ENCODE data around the gene LRRFIP1. TPM values are rescaled to one million over a fixed set of nuclear protein-coding genes. Genes with fewer than 3 reads are reported as not detected.
A peak's percentile ranks its signal among the peaks of the same experiment; 100 is the strongest.

The LRRFIP1 gene
- total RNA-seq, 3 donors from 2014 or later (not counting 1 experiment from before 2014, with no cell fraction given), result 163 to 207 (median 188) TPM

- H3K36me3 ChIP-seq (ENCODE audit: control insufficient read depth, insufficient read depth, low read length), result no peaks in the 10 kb centered on the region
- Mint-ChIP-seq H3K4me1 (peaks cover 7 to 34% of the 10 kb centered on the region in 2 donors), H3K27me3 (ENCODE audit: low read depth in 2 of 2) (peaks cover 30 to 42% of the 10 kb centered on the region in 2 donors), H3K27ac (no peak overlapping the region), H3K36me3 (no peaks in the 10 kb centered on the region), H3K9me3 (no peaks in the 10 kb centered on the region), H3K4me3 (peak overlapping the region; percentile 7)
- H3K27me3 ChIP-seq (ENCODE audit: control insufficient read depth, insufficient read depth, low read length), result peaks cover 11% of the 10 kb centered on the region
- peaks cover 22% of the 10 kb centered on the region for H3K4me1 ChIP-seq (ENCODE audit: control insufficient read depth, insufficient read depth, low read length)
- H3K4me3 ChIP-seq (ENCODE audit: low read length), result no peak overlapping the region
- intact Hi-C loops (cut with micrococcal nuclease), result no loop called here
- TF ChIP-seq CTCF (IDR thresholded peaks at IDR 0.05), result no peak
- 73% methylated on average over 8 of the region's 8 CpGs for WGBS (ENCODE audit: insufficient coverage)
- H3K27ac ChIP-seq (ENCODE audit: low read length), result no peak overlapping the region
- no peak for ATAC-seq
- DNase-seq, result no peak
- H3K9me3 ChIP-seq (ENCODE audit: control insufficient read depth, insufficient read depth, low read length), result no peaks in the 10 kb centered on the region
Measured at GRCh38 chr2:237629739-237630138, 2.4 kb downstream of the LRRFIP1 start.

GRCh38 chr2:237630216-237631000, 3.0 kb downstream of the LRRFIP1 start:
- no peak overlapping the region for H3K4me3 ChIP-seq (ENCODE audit: low read length)
- H3K4me1 ChIP-seq (ENCODE audit: control insufficient read depth, insufficient read depth, low read length), result peaks cover 17% of the 10 kb centered on the region
- peaks cover 11% of the 10 kb centered on the region for H3K27me3 ChIP-seq (ENCODE audit: control insufficient read depth, insufficient read depth, low read length)
- peaks cover 7 to 29% of the 10 kb centered on the region in 2 donors for H3K4me1 Mint-ChIP-seq
- intact Hi-C loops (cut with micrococcal nuclease), result no loop called here
- no peaks in the 10 kb centered on the region for H3K36me3 ChIP-seq (ENCODE audit: control insufficient read depth, insufficient read depth, low read length)
- DNase-seq (no peak), ATAC-seq (no peak)
- H3K36me3 Mint-ChIP-seq, result no peaks in the 10 kb centered on the region
- H3K27me3 Mint-ChIP-seq (ENCODE audit: low read depth in 2 of 2), result peaks cover 30 to 36% of the 10 kb centered on the region in 2 donors
- no peaks in the 10 kb centered on the region for H3K9me3 Mint-ChIP-seq
- no peak overlapping the region for H3K27ac Mint-ChIP-seq
- peak overlapping the region; percentile 7 for H3K4me3 Mint-ChIP-seq
- WGBS (ENCODE audit: insufficient coverage), result 65% methylated on average over 12 of the region's 12 CpGs
- no peak overlapping the region for H3K27ac ChIP-seq (ENCODE audit: low read length)
- no peaks in the 10 kb centered on the region for H3K9me3 ChIP-seq (ENCODE audit: control insufficient read depth, insufficient read depth, low read length)
- no peak for TF ChIP-seq CTCF (IDR thresholded peaks at IDR 0.05)

GRCh38 chr2:237631007-237631785, 3.8 kb downstream of the LRRFIP1 start:
- Histone ChIP-seq H3K9me3 (ENCODE audit: control insufficient read depth, insufficient read depth, low read length) (no peaks in the 10 kb centered on the region), H3K36me3 (ENCODE audit: control insufficient read depth, insufficient read depth, low read length) (no peaks in the 10 kb centered on the region), H3K27ac (ENCODE audit: low read length) (no peak overlapping the region), H3K4me1 (ENCODE audit: control insufficient read depth, insufficient read depth, low read length) (peaks cover 12% of the 10 kb centered on the region), H3K27me3 (ENCODE audit: control insufficient read depth, insufficient read depth, low read length) (peaks cover 11% of the 10 kb centered on the region), H3K4me3 (ENCODE audit: low read length) (no peak overlapping the region)
- no peak for TF ChIP-seq CTCF (IDR thresholded peaks at IDR 0.05)
- 88% methylated on average over 14 of the region's 14 CpGs for whole genome bisulfite sequencing (ENCODE audit: insufficient coverage)
- intact Hi-C loops (cut with micrococcal nuclease), result no loop called here
- peaks cover 8 to 23% of the 10 kb centered on the region in 2 donors for H3K4me1 Mint-ChIP-seq
- ATAC-seq, result no peak
- no peaks in the 10 kb centered on the region for H3K9me3 Mint-ChIP-seq
- DNase-seq, result no peak
- peaks cover 25 to 28% of the 10 kb centered on the region in 2 donors for H3K27me3 Mint-ChIP-seq (ENCODE audit: low read depth in 2 of 2)
- no peak overlapping the region for H3K4me3 Mint-ChIP-seq
- H3K36me3 Mint-ChIP-seq, result no peaks in the 10 kb centered on the region
- H3K27ac Mint-ChIP-seq, result no peak overlapping the region
